GM19035 (cell line): Measurements from ENCODE around the gene CEP126.
A peak's percentile ranks its signal among the peaks of the same experiment; 100 is the strongest.
"Not testable (repeated sequence)": the region's sequence is repeated elsewhere in the genome, so short reads cannot be mapped to it uniquely, and the experiment has no call there.

Source experiments
- ATAC-seq: cut with Tn5 transposase; IDR thresholded peaks from one replicate; pipeline ENCODE4 v1.9.1; 2021; ENCODE audit not compliant: unreplicated experiment

CEP126 gene

DNA sequence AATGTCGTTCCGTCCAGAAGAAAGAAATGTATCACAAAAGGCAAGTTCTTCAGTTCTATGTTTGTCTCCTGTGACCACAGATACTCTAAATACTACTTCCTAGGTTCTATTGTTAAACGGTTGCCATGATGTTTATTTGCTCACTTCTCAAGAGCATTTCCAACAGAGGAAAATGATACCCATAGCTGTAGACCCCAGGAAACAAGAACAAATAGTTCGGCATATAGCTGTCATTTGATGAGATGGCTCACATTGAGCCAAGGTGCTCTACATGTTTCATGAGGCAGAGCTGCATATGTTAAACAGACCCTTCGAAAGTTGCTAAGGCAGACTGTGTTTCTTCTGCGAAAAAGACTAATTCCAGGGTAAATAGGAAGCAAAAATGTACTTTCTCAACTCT, 16.9 kb downstream of the CEP126 start:
- ATAC-seq = no peak

DNA sequence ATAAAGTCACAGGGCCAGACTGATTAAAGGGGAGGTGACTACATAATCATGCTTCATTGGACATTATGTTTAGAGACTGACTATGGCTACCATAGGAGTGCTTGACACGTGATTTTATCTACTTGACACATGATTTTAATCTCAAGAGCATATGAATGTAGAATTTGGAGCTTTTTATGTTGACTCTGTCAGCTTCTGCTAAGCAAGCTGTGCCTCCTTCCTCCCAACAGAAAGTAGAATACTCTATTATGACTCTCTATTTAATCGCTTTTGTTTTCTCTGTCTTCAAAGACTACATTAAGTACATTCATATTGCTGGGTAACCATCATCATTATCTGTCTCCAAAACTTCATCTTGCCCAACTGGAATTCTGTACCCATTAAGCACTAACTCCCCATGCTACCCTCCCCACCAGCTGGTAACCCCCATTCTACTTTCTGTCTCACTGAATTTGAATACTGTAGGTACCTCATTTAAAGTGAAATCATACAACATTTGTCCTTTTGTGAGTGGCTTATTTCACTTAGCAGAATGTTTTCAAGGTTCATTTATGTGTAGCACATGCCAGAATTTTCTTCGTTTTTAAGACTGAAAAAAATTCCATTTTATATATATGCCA, 26.2 kb downstream of the CEP126 start:
- ATAC-seq = no peak

DNA sequence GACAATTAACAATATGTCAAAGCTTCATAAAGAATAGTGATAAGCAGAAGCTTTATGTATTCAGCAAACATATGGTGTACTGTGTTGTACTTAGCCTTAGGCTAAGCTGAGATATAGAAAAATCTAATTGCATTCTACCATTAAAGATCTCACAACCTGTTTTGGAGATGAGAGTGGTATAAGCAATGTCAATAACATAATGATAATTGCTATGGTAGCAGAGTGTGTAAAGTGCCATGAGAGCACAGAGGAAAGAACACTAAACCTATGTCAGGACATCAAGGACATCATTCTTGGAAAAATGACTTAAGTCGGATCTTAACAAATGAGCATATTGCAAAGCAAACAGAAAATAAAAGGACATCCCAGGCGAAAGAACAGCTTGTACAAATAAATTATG, 30.1 kb downstream of the CEP126 start:
- ATAC-seq = no peak

DNA sequence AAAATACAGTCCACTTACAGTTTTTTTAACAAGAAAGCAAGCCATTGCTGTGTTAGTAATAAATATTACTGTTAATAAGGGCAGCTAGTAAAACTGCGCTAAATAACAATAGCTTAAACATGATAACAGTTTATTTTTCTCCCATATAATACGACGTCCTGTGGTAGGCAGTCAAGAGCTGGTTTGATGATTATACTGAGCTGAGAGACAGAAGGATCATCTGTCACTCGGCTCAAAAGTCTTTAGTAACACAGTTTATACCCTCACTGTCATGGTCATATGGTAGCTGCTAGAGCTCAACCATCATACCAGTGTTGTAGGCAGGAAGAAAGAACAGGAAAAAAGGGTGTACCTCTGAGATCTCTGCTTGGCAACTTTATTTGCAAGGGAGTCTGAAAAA, 30.6 kb downstream of the CEP126 start:
- ATAC-seq = no peak

DNA sequence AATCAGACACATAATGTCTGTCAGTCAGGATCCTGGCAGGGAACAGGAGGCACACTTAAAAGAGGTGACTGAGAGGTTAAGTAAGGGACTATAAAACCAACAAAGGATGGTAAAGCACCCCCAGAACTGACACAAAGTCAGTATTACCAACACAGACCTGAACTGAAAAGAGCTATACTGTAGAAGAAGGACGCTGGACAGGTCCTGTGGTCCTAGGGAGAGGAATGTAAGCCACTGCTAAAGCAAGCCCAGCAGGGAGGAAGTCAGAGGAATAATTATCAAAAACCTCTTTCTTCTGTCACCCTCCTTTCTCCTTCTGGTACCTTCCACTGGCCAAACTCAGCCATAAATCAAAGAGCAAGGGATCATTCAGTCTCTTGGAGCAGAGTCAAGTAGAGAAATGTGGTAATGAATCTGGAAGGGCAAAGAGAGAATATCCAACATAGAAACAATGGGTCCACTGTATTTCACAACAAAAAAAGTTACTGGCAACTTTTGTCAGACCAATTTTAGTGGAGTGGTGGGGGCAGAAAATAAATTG, 34.9 kb downstream of the CEP126 start:
- ATAC-seq = no peak

DNA sequence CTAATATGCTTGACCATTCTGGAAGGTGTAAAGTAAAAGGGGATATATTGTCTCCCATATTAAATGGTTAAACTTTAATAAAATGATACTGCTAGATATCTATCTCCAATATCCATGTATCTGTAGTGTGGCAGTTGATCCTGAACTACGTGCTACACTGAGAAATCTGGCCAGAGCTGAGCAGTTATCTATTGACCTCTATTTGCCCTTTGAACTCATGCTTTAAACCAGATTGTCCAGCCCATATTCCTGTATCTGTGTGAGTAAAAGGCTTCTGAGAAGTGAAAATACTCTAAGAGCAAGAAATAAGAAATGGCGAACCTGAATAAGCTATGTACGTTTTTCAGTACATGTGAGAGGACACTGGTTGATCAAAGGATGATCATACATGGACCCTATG, 40.5 kb downstream of the CEP126 start:
- no peak for ATAC-seq

DNA sequence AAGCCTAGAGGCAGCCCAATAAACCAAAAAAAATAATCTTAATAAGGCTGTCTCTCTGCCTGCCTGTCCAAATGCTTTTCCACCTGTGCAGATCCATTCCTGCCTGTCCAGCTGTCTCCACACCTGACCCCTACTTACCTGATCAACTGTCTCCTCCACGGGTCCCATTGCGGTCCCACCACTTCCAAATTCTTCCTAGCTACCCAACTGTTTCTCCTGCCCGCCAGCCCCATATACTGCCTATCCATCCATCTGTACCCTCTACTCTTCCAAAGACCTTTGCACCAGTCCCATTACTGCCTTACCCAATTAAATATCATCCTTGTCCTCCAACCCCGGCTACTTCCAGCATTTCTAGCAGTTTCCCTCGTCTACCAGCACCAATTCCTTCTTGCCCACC, 40.9 kb downstream of the CEP126 start:
- ATAC-seq = no peak

DNA sequence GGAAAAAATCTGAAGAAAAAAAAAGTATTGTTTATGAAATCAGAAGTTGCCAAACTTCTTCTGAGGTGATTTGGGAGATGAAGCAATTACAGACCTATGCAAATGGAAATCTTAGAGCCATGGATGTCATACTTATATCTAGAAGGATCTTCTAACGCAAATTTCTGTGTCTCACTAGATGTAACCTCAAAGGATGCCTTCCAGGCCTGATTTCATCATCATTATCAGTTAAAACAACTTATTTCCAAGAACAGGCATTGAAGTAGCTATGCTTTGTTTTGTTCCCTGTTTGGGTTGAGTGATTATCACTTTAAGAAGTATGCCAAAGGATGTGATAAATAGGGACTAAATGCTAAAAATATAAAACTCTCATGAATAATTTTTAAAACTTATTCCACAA, 45.4 kb downstream of the CEP126 start:
- no peak for ATAC-seq

DNA sequence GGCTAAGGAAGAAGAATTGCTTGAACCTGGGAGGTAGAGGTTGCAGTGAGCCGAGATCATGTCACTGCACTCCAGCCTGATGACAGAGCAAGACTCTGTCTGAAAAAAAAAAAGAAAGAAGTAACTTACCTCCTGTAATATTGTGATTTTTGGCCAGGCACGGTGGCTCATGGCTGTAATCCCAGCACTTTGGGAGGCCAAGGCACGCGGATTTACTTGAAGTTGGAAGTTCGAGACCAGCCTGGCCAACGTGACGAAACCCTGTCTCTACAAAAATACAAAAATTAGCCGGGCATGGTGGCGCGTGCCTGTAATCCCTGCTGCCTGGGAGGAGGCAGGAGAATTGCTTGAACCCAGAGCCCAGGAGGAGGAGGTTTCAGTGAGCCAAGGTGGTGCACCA, 49.4 kb downstream of the CEP126 start:
- not testable (repeated sequence) for ATAC-seq

DNA sequence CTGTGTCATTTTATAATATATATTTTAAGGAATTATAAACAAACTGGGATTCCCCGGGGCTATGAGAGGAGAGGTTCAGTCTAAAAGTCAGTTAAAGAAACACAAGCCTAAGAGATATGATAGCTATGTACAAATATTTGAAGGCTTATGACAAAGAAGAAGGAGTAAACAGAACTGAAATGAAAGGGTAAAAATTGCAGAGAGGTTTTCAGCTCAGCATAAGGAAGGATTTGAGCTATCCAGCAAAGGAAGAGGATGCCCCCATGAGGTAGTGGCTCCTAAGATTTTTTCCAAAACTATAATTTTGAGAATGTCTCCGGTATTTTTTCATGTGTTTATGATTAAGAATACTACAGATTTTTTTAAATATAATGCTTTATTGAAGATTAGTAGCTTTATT, 59.4 kb downstream of the CEP126 start:
- ATAC-seq = no peak

DNA sequence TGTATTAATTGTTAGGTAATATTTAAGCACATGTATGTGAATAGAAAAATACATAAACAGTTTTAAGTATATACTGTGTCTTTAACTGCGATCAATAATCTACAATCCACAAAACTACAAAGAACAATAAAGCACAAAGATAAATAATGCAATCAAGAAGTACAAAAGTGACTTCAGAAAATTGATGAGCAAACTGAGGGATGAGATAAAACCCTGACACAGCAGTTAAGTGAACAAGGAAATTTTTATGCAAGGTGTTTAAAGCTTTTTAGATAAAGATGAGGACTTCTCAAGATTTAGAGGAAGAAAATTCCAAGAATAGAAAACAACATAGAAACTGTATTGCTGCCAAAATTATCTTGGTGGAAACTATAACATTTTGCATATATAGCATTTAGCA, 60.0 kb downstream of the CEP126 start:
- ATAC-seq = no peak

DNA sequence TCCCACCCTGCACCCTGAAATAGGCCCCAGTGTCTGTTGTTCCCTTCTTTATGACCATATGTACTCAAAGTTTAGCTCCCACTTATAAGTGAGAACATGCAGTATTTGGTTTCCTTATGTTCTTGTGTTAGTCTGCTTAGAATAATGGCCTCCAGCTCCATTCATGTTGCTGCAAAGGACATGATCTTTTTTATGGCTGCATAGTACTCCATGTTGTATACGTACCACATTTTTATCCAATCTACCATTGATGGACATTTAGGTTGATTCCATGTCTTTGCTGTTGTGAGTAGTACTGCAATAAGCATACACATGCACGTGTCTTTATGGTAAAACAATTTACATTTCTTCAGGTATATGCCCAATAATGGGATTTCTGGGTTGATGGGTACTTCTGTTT, 60.9 kb downstream of the CEP126 start:
- ATAC-seq = no peak

DNA sequence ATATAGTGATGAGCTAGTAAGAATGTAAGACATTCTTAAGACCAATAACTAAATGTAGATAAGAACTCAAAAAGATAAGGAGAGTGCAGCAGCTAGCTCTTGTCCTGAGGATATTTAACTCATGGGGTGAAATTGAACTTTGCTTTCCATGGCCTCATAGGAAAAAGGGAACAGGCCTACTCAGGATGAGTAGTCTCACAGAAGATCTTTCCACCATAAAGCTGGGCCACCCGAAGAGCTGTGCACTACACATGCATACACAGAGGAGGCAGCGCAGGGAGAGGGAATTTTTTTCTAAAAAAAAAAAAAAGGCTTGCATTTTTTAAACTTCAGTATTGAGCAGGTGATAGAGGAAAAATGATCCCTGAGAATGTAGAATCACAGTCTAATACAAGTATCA, 72.6 kb downstream of the CEP126 start:
- no peak for ATAC-seq

DNA sequence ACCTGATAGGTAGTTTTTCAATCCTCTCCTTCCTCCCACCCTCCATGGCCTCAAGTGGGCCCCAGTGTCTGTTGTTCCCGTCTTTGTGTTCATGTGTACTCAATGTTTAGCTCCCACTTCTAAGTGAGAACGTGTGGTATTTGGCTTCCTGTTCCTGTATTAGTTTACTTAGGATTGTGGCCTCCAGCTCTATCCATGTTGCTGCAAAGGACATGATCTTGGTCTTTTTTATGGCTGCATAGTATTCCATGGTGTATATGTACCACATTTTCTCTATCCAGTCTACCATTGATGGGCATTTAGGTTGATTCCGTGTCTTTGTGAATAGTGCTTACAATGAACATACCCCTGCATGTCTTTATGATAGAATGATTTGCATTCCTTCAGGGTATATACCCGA, 78.4 kb downstream of the CEP126 start:
- no peak for ATAC-seq

DNA sequence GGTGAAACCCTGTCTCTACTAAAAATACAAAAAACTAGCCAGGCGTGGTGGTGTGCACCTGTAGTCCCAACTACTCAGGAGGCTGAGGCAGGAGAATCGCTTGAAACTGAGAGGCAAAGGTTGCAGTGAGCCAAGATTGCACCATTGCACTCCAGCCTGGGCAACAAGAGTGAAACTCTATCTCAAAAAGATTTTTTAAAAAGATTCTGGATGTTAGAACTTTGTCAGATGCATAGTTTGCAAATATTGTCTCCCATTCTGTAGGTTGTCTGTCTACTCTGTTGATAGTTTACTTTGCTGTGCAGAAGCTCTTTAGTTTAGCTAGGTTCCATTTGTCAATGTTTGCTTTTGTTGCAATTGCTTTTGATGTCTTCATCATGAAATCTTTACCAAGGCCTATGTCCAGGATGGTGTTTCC, 79.3 kb downstream of the CEP126 start:
- not testable (repeated sequence) for ATAC-seq

DNA sequence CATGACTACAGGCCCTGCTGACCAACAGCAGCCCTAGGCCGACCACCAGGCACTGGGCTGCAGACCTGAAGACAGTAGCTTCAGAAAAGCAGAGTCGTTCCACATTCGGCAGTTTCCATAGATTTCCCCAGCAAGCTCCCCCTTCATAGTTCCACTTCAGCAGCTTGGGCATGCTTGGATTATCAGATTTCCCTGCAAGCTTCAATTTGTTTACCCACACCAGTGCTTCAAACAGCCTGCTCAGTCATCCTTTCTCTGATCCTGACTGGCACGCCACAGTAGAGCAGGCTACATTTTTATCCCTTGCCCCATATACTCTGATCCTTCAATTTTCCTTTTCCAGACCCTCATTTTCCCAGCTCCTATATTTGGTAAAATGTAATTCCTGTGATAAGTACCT, 81.3 kb downstream of the CEP126 start:
- ATAC-seq = no peak

DNA sequence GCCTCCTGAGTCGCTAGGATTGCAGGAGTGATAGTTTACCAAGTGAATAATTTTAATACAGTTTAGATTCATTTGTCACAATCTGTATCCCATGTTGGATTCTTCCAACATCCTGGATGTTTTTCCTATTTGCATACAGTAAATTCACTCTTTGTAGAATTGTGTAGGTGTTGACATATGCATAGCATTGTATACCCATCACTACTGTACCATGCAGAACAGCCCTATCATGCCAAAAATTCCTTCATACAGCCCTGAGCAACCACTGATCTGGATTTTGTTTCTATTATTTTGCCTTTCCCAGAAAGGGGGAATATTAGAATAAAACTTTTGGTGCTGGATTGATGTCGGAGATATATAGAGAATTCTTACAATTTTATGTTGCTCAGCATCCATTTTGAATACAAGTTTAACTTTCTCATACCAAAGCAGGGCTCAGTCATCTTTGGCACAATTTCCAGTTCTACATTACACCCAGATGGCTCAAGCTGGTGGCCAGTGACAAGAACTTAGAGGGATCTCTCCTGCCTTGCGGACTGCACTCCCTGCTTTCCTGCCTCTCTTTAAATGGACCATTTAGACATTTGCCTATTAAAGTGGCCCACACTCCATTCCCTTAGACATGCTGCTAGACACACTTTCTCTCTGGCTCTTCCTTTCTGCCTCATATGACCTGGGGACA, 87.0 kb downstream of the CEP126 start:
- ATAC-seq = no peak

DNA sequence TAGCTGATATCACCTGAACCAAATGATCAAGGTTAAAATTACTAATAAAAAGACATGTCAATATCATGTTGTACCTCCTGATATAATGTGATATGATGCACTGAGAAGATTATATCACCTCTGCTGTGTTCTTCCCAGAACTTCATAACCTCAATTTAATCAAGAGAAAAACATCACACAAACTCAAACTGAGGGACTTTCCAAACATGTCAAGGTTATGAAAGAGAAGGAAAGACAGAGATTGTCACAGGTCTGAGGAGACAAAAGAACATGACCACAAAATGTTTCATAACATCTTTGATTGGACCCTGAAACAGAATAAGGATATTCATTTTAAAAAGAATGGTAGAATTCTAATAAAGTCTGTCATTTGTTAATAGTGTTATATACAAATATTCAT, 89.4 kb downstream of the CEP126 start:
- ATAC-seq = no peak

DNA sequence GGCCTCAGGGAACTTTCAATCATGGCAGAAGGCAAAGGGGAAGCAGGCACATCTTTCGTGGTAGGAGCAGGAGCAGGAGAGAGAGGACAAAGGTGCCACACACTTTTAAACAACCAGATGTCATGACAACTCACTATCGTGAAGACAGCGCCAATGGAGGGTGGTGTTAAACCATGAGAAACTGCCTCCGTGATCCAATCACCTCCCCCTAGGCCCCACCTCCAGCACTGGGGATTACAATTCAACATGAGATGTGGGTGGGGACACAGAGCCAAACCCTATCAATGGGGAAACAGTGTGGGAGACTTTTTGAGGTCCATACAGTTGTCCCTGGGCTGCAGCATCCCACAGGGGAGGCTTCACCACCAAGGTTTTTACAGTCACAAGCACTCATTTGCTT, 90.5 kb downstream of the CEP126 start:
- ATAC-seq = no peak

DNA sequence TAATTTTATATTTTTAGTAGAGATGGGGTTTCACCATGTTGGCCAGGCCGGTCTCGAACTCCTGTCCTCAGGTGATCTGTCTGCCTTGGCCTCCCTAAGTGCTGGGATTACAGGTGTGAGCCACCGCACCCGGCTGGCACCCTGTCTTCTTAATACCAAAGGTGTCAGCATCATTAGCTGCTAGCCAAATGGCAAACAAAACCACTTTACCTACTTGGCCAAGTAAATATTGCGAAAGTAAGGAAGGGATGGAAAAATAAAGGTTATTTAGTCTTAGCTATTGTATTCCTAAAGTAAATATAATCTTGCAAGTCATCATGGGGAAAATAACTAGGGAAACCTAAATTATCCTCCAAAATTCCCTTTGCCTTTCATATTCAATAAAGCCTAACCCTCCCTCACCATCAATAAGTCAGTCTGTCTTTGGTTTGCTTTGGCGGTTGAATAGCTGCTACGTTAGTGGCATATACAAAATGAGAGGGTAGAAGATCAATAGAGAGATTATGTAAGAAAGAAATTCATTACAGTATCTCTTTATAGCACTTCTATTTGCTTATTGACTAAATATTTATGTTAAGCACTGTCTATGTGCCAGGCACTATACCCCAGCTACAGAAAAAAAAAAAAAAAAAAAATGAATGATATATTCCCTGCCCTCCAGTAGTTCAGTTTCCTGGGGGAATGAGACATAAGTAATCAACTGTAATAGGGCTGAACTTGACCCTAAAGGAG, 92.2 kb downstream of the CEP126 start:
- ATAC-seq = no peak

DNA sequence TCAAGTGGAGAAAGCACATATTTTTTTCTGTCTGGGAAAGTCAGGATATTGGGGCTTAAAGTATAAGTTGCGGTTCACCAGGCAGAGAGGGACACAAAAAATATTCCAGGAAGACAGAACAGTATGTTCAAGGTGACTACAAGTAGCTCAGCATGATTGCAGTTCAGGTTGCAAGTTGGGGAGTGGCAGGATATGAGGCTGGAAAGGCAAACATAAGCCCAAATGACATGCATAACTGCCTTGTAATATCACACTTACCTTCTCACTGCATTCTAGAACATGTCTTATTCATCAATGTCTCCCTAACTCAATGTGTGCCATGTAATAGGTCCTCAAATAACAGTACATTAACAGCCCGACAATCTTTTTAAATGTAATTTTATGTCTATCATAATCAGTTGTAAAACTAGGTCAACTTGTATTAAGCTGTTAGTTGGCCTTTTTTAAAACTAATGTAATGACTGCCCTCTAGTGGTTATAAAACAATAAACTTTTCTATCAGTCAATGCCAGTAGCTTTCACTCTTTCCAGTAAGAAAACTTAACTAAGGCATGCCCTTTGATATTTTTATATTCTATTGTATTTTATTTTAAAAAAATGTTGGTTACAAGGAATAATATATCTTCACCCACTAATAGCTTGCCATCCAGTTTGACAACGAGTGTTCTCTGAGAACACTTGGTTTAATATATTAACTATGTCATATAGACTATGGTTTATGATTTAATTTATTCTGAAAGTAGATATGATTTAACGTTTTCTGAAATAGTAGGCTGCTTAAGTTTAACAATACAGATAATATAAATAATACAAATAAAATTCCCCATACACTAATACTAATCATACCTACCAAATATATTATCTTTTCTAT, 93.0 kb downstream of the CEP126 start:
- ATAC-seq = peak; percentile 81
